Endothelial cell of umbilical vein (primary cell): ENCODE measurements around the gene RBM17.

Source experiments
- CTCF ChIP-seq, 2 donors: IDR thresholded peaks; 1 replicate in 1 of 2; 2 replicates in 1 of 2; pipeline ENCODE4 v1.5.1; 2011; ENCODE audit warnings: low read length in 2 of 2, mild to moderate bottlenecking in 2 of 2, moderate library complexity in 2 of 2, control low read depth in 1 of 2, inconsistent platforms in 1 of 2, low read depth in 1 of 2; ENCODE audit not compliant: insufficient read depth in 1 of 2; ENCODE audit errors: extremely low read depth in 1 of 2
- FOS ChIP-seq: IDR thresholded peaks from 2 replicates; pipeline ENCODE4 v1.6.1; 2011; ENCODE audit warnings: mild to moderate bottlenecking, low read length, moderate library complexity, borderline replicate concordance; ENCODE audit not compliant: insufficient read depth
- POLR2A ChIP-seq: IDR thresholded peaks from 2 replicates; pipeline ENCODE4 v1.6.1; 2012; ENCODE audit warnings: low read depth, mild to moderate bottlenecking, control low read depth, low read length

GRCh38 chr10:6056411-6057135, 32.3 kb upstream of the RBM17 start:
- TF ChIP-seq POLR2A (no peak), CTCF (IDR thresholded peaks at IDR 0.05; ENCODE audit: extremely low read depth in 1 of 2, insufficient read depth in 1 of 2, low read depth in 1 of 2, low read length in 2 of 2) (no peak), FOS (no peak)
